Measurements from ENCODE around the gene NIN.
"Not testable (repeated sequence)": the region's sequence is repeated elsewhere in the genome, so short reads cannot be mapped to it uniquely, and the experiment has no call there.

The NIN gene

DNA sequence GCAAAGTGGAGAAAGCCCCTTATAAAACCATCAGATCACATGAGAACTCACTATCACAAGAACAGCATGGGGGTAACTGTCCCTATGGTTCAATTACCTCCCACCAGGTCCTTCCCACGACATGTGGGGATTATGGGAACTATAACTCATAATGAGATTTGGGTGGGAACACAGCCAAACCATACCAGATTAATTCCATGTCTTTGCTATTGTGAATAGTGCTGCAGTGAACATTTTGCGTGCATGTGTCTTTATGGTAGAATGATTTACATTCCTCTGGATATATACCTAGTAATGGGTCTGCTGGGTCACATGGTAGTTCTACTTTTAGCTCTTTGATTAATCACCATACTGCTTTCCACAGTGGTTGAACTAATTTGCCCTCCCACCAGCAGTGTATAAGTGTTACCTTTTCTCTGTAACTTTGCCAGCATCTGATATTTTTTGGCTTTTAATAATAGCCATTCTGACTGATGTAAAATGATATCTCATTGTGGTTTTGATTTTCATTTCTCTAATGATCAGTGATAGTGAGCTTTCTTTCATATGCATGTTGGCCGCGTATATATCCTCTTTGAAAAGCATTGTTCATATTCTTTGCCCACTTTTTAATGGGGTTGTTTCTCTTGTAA is 133.2 kb downstream of the NIN start:
- H3K27ac ChIP-seq: no peak overlapping the region
- TF ChIP-seq ZFX (IDR thresholded peaks at IDR 0.05): no peak
- TF ChIP-seq, protein P1, sequence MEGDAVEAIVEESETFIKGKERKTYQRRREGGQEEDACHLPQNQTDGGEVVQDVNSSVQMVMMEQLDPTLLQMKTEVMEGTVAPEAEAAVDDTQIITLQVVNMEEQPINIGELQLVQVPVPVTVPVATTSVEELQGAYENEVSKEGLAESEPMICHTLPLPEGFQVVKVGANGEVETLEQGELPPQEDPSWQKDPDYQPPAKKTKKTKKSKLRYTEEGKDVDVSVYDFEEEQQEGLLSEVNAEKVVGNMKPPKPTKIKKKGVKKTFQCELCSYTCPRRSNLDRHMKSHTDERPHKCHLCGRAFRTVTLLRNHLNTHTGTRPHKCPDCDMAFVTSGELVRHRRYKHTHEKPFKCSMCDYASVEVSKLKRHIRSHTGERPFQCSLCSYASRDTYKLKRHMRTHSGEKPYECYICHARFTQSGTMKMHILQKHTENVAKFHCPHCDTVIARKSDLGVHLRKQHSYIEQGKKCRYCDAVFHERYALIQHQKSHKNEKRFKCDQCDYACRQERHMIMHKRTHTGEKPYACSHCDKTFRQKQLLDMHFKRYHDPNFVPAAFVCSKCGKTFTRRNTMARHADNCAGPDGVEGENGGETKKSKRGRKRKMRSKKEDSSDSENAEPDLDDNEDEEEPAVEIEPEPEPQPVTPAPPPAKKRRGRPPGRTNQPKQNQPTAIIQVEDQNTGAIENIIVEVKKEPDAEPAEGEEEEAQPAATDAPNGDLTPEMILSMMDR (conservative IDR thresholded peaks at IDR 0.05): no peak

GRCh38 chr14:50694260-50694659 is 136.7 kb downstream of the NIN start:
- not testable (repeated sequence) for H3K27ac ChIP-seq

DNA sequence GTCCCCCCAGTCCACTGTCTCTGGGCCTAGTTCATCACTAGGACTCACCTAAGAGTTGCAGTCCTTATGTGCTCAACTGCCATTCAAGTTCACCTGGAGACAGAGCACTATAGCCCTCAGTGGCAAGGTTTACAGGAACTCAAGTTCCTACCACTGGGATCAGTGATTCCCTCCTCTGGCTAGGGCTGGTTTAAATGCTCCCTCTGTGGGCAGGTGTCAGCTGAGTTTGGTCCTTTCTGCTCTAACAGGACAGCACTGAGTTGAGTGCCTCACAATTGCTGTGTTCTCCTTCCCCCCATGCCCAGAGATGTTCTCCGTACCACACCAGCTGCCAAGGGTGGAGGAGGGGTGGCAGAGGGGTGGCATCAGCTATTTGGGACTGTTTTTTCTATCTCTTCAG is 142.1 kb downstream of the NIN start:
- no peak overlapping the region for H3K27ac ChIP-seq
- no peak for TF ChIP-seq ZFX (IDR thresholded peaks at IDR 0.05)
- TF ChIP-seq, protein P1 (conservative IDR thresholded peaks at IDR 0.05): no peak

DNA sequence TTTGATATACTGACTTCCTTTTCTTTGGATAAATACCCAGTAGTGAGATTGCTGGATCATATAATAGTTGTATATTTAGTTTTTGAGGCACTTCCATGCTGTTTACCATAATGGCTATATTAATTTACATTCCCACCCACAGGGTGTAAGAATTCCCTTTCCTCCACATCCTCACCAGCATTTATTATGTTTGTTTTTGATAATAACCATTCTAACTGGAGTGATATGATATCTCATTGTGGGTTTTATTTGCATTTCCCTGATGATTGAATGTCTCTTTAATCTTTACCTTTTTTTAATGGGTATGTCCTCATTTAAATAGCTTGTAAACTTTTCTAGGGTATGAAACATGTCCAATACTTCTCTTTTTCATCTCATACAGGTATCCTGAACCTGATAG is 151.3 kb downstream of the NIN start:
- no peak overlapping the region for H3K27ac ChIP-seq
- TF ChIP-seq, protein P1 (conservative IDR thresholded peaks at IDR 0.05): no peak
- no peak for TF ChIP-seq ZFX (IDR thresholded peaks at IDR 0.05)

- TF ChIP-seq ZFX (IDR thresholded peaks at IDR 0.05): no peak
- TF ChIP-seq, protein P1 (conservative IDR thresholded peaks at IDR 0.05): no peak
- no peak overlapping the region for H3K27ac ChIP-seq
Measured at GRCh38 chr14:50678163-50678562, 152.8 kb downstream of the NIN start.

- TF ChIP-seq, protein P1 (conservative IDR thresholded peaks at IDR 0.05): no peak
- no peak for TF ChIP-seq ZFX (IDR thresholded peaks at IDR 0.05)
- H3K27ac ChIP-seq: no peak overlapping the region
Measured at GRCh38 chr14:50677527-50678063, 153.4 kb downstream of the NIN start.

DNA sequence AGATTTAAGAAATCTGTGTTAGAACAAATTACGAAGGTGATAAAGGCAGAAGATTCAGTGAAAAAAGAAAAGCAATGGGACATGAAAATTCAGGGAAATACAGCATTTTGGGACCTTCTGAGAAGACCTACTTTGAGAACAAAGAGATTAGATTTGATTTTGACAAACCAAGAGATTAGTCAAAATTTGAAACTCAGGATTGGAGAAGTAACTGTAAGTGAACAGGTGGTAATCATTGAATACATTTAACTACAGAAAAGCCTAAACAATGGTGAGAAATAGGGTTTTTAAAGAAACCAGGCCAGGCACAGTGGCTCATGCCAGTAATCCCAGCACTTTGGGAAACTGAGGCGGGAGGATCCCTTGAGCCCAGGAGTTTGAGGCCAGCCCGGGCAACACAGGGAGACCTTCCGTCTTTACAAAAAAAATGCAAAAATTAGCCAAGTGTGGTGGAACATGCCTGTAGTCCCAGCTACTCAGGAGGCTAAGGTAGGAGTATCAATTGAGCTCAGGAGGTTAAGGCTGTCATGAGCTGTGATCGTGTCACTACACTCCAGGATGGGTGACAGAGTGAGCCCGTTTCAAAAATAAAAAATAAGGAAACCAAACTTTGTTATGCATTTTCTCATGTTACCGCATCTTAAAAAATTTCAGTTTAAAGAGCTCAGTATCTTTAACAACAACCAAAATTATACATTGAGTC is 154.0 kb downstream of the NIN start:
- TF ChIP-seq ZFX (IDR thresholded peaks at IDR 0.05): no peak
- TF ChIP-seq, protein P1 (conservative IDR thresholded peaks at IDR 0.05): no peak
- no peak overlapping the region for H3K27ac ChIP-seq
